ENCODE data around the gene LRMDA.

Gene LRMDA

GRCh38 chr10:76257816-76258215 lies 826.4 kb downstream of the LRMDA start:
- H3K4me3 ChIP-seq, result no peak overlapping the region
- no peak for DNase-seq (ENCODE audit: low spot score)
- TF ChIP-seq CTCF (IDR thresholded peaks at IDR 0.05), result no peak

GRCh38 chr10:76265441-76266113 lies 834.2 kb downstream of the LRMDA start:
- no peak for DNase-seq (ENCODE audit: low spot score)
- Histone ChIP-seq H3K27ac (no peak overlapping the region), H3K4me3 (no peak overlapping the region)
- no peak for TF ChIP-seq CTCF (IDR thresholded peaks at IDR 0.05)

More at GRCh38 chr10:76257816-76258215, 826.4 kb downstream of the LRMDA start:
- no peak overlapping the region for H3K27ac ChIP-seq

GRCh38 chr10:76268530-76268929 lies 837.1 kb downstream of the LRMDA start:
- Histone ChIP-seq H3K4me3 (no peak overlapping the region), H3K27ac (no peak overlapping the region)
- DNase-seq (ENCODE audit: low spot score), result no peak
- TF ChIP-seq CTCF (IDR thresholded peaks at IDR 0.05), result no peak

GRCh38 chr10:76268954-76269353 lies 837.5 kb downstream of the LRMDA start:
- no peak overlapping the region for H3K27ac ChIP-seq
- DNase-seq (ENCODE audit: low spot score), result no peak
- no peak overlapping the region for H3K4me3 ChIP-seq
- no peak for TF ChIP-seq CTCF (IDR thresholded peaks at IDR 0.05)

- H3K4me3 ChIP-seq, result no peak overlapping the region
- no peak overlapping the region for H3K27ac ChIP-seq
- no peak for TF ChIP-seq CTCF (IDR thresholded peaks at IDR 0.05)
- DNase-seq (ENCODE audit: low spot score), result no peak
These were observed 839.0 kb downstream of the LRMDA start for GRCh38 chr10:76270464-76270863.

- no peak for DNase-seq (ENCODE audit: low spot score)
- no peak overlapping the region for H3K27ac ChIP-seq
- no peak for TF ChIP-seq CTCF (IDR thresholded peaks at IDR 0.05)
- H3K4me3 ChIP-seq, result no peak overlapping the region
These were observed 843.5 kb downstream of the LRMDA start for GRCh38 chr10:76274933-76275332.

GRCh38 chr10:76278811-76279460 lies 847.5 kb downstream of the LRMDA start:
- DNase-seq (ENCODE audit: low spot score), result no peak
- H3K4me3 ChIP-seq, result no peak overlapping the region
- TF ChIP-seq CTCF (IDR thresholded peaks at IDR 0.05), result no peak
- H3K27ac ChIP-seq, result no peak overlapping the region

Measured in coronary artery (tissue), 2 donors.